Spleen (tissue), 11 donors: Measurements from ENCODE around the gene EIF2A. TPM values are rescaled to one million over a fixed set of nuclear protein-coding genes. Genes with fewer than 3 reads are reported as not detected.

ENCODE experiments used
- DNase-seq: peaks from one replicate; pipeline ENCODE4 v3.0.0-alpha.2; 2020
- H3K27ac ChIP-seq, 8 donors: fragments of 200-600 bp; sonication (generic) in 7 of 8; 1 replicate in 4 of 8; 2 replicates in 4 of 8; pipeline versions ENCODE4 v1.5.0 to v1.8.0; 2016 to 2021; ENCODE audit warnings: inconsistent platforms in 4 of 8, mild to moderate bottlenecking in 4 of 8, moderate library complexity in 1 of 8
- H3K27me3 ChIP-seq, 7 donors: fragments of 200-600 bp; sonication (generic) in 6 of 7; replicated peaks in 1 of 7; 1 replicate in 4 of 7; 2 replicates in 3 of 7; pipeline versions ENCODE4 v1.5.0 to v1.8.0; 2016 to 2021; ENCODE audit warnings: inconsistent platforms in 3 of 7, mild to moderate bottlenecking in 1 of 7
- H3K36me3 ChIP-seq, 6 donors: fragments of 200-600 bp; sonication (generic) in 5 of 6; 1 replicate in 4 of 6; 2 replicates in 2 of 6; pipeline versions ENCODE4 v1.5.0 to v1.8.0; 2016 to 2021; ENCODE audit warnings: inconsistent platforms in 2 of 6
- H3K4me1 ChIP-seq, 6 donors: fragments of 200-600 bp; sonication (generic) in 5 of 6; 1 replicate in 3 of 6; 2 replicates in 3 of 6; pipeline versions ENCODE4 v1.5.0 to v1.8.0; 2016 to 2021; ENCODE audit warnings: inconsistent platforms in 3 of 6
- H3K4me3 ChIP-seq, 8 donors: fragments of 200-600 bp; sonication (generic) in 7 of 8; 1 replicate in 4 of 8; 2 replicates in 4 of 8; pipeline versions ENCODE4 v1.5.0 to v1.8.0; 2016 to 2021; ENCODE audit warnings: inconsistent platforms in 4 of 8, mild to moderate bottlenecking in 4 of 8, moderate library complexity in 2 of 8
- H3K9me3 ChIP-seq, 8 donors: fragments of 200-600 bp; sonication (generic) in 7 of 8; 1 replicate in 4 of 8; 2 replicates in 4 of 8; pipeline versions ENCODE4 v1.5.0 to v1.8.0; 2016 to 2021; ENCODE audit warnings: inconsistent platforms in 4 of 8
- CTCF ChIP-seq, 11 experiments: fragments of 200-600 bp in 7 of 11; fragments of 450-650 bp in 4 of 11; sonication (generic) in 4 of 11; IDR thresholded peaks in 8 of 11; conservative IDR thresholded peaks in 3 of 11; 1 replicate in 7 of 11; 2 replicates in 4 of 11; pipeline versions ENCODE4 v1.4.0 to v1.8.0; 2016 to 2021; ENCODE audit warnings: antibody characterized with exemption in 11 of 11, inconsistent platforms in 4 of 11, mild to moderate bottlenecking in 1 of 11
- POLR2A ChIP-seq, 3 donors: fragments of 450-650 bp; IDR thresholded peaks; one replicate each; pipeline ENCODE4 v1.5.1; 2017; ENCODE audit warnings: antibody characterized with exemption in 3 of 3, mild to moderate bottlenecking in 1 of 3
- POLR2AphosphoS5 ChIP-seq, 3 donors: sonication (generic); formaldehyde crosslinking; IDR thresholded peaks; one replicate each; pipeline ENCODE4 v1.5.1; 2017; ENCODE audit warnings: antibody characterized with exemption in 3 of 3
- WGBS, 5 donors: extraction: QIAGEN DNeasy Blood & Tissue Kit in 3 of 5; methylation state at CpG; one replicate each; pipeline versions ENCODE4 v1.1.5 to v1.1.7; 2013 to 2018; 5-methylcytosine and 5-hydroxymethylcytosine counted together
- intact Hi-C: fragments of 100-400 bp; cut with DNase I; formaldehyde crosslinking; loops from one replicate; pipeline ENCODE4 v1.15.0; 2023; ENCODE audit warnings: low total_unique reads
- polyA plus RNA-seq, 3 donors: library from polyadenylated mRNA; stranded (reverse); fragments of 200-250 nt; gene quantifications; one replicate each; pipeline ENCODE4 v1.2.1, GENCODE V29; 2013
- total RNA-seq, 7 donors: library from RNA; depleted of rRNA in 3 of 7; stranded (reverse); fragments of >200 nt in 3 of 7; fragmentation: NEBNext Ultra II Directional in 4 of 7; extraction: Animal tissue kit (Norgen Biotek cat#: 25700) in 4 of 7; gene quantifications; one replicate each; pipeline versions ENCODE4 v1.1.0 to v1.2.1, GENCODE V29; 2016 to 2021
- donor health status: healthy with polysubstance abuse.
- donor health status: DM: no; HTN: no; CAD: no; lungs with moderate emphysema.
- donor health status: DM: no; HTN: no; CAD: no.
- donor health status: Bipolar disorder and iron deficiency.
- donor health status: healthy.
- donor health status: DM: no; HTN: no; CAD: no.
- donor health status: DM: yes; HTN: yes; CAD: no.

EIF2A gene
- total and polyA plus RNA-seq, 10 donors = 53.7 to 149 (median 78.4) TPM

GRCh38 chr3:150543128-150543527 lies 3.5 kb upstream of the EIF2A start:
- Histone ChIP-seq H3K9me3 (no peaks in the 10 kb centered on the region), H3K36me3 (peaks cover 0 to 22% (median 4%) of the 10 kb centered on the region in 6 donors), H3K27me3 (no peaks in the 10 kb centered on the region), H3K27ac (peak overlapping the region in 2 of 8 donors; percentile 30 to 39), H3K4me3 (no peak overlapping the region), H3K4me1 (peaks cover 13 to 65% (median 51%) of the 10 kb centered on the region in 6 donors)
- WGBS, 5 donors = 86 to 96% (median 92%) methylated on average over 3 of the region's 3 CpGs
- no peak for TF ChIP-seq CTCF (IDR thresholded peaks at IDR 0.05 in 8 of 11, conservative IDR thresholded peaks at IDR 0.05 in 3 of 11)
- no peak for TF ChIP-seq POLR2A (IDR thresholded peaks at IDR 0.05)
- no peak for TF ChIP-seq POLR2AphosphoS5 (IDR thresholded peaks at IDR 0.05)
- no peak for DNase-seq
- intact Hi-C loops = no loop called here

DNA sequence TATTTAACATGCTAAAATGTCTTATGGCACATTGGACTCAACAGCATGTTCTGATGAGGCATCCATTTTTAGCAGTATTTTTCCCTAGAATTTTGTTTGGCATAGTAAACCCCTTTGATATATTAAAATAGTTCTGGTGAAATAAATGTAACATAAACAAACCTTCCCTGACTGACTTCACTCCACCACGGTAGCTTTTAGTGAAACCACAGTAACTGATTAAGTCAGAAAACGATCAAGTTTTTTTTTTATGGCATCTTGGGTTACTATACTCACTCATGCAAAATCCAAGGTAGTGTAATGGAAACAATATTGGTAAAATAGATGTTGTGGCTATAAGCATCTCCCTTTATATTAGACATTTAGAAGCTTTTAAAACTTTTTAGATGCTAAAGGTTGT lies 3.1 kb upstream of the EIF2A start:
- H3K4me1 ChIP-seq = peaks cover 16 to 69% (median 55%) of the 10 kb centered on the region in 6 donors
- H3K4me3 ChIP-seq = no peak overlapping the region
- intact Hi-C loops = no loop called here
- H3K27ac ChIP-seq = peak overlapping the region in 1 of 8 donors; percentile 30
- 61 to 77% (median 73%) methylated on average over 2 of the region's 2 CpGs for WGBS, 5 donors
- no peak for TF ChIP-seq CTCF (IDR thresholded peaks at IDR 0.05 in 8 of 11, conservative IDR thresholded peaks at IDR 0.05 in 3 of 11)
- TF ChIP-seq POLR2AphosphoS5 (IDR thresholded peaks at IDR 0.05) = no peak
- TF ChIP-seq POLR2A (IDR thresholded peaks at IDR 0.05) = no peak
- H3K36me3 ChIP-seq = peaks cover 0 to 22% (median 4%) of the 10 kb centered on the region in 6 donors
- H3K9me3 ChIP-seq = no peaks in the 10 kb centered on the region
- H3K27me3 ChIP-seq = no peaks in the 10 kb centered on the region
- DNase-seq = no peak

DNA sequence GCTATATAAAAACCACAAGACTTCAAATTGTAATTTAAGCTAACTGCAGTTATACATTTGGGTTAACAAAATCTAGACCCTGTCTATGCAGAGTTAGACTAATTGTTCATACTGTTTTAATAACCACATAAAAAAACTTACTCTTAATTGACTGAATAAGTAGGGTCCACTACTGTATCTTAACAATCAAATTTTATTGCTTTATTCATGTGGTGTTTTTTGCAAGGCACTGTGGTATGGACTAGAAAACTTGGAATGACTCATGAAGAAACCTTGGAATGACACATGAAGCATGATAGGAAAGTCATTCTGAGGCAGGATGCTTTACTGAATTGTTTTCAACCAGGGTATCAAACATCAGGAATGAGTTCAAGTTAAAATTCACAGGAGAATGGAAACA lies 2.5 kb upstream of the EIF2A start:
- Histone ChIP-seq H3K9me3 (no peaks in the 10 kb centered on the region), H3K4me1 (peaks cover 16 to 75% (median 60%) of the 10 kb centered on the region in 6 donors), H3K27ac (peak overlapping the region in 3 of 8 donors; percentile 3 to 99 (median 99)), H3K4me3 (peak overlapping the region in 1 of 8 donors; percentile 82), H3K27me3 (no peaks in the 10 kb centered on the region), H3K36me3 (peaks cover 0 to 23% (median 4%) of the 10 kb centered on the region in 6 donors)
- no peak for DNase-seq
- intact Hi-C loops = no loop called here
- TF ChIP-seq CTCF (IDR thresholded peaks at IDR 0.05 in 8 of 11, conservative IDR thresholded peaks at IDR 0.05 in 3 of 11) (no peak), POLR2AphosphoS5 (IDR thresholded peaks at IDR 0.05) (no peak), POLR2A (IDR thresholded peaks at IDR 0.05) (no peak)

- WGBS, 5 donors = 2 to 8% (median 4%) methylated on average over 1 of the region's 1 CpG
- TF ChIP-seq CTCF (IDR thresholded peaks at IDR 0.05 in 8 of 11, conservative IDR thresholded peaks at IDR 0.05 in 3 of 11) (no peak), POLR2A (IDR thresholded peaks at IDR 0.05) (no peak), POLR2AphosphoS5 (IDR thresholded peaks at IDR 0.05) (no peak)
- Histone ChIP-seq H3K9me3 (no peaks in the 10 kb centered on the region), H3K4me3 (peak overlapping the region; percentile 64 to 82 (median 76)), H3K36me3 (peaks cover 0 to 30% (median 4%) of the 10 kb centered on the region in 6 donors), H3K27ac (peak overlapping the region in 6 of 8 donors; percentile 3 to 100 (median 99)), H3K27me3 (no peaks in the 10 kb centered on the region), H3K4me1 (peaks cover 16 to 81% (median 60%) of the 10 kb centered on the region in 6 donors)
- no peak for DNase-seq
- intact Hi-C loops = no loop called here
Observed at GRCh38 chr3:150544726-150545125, 1.9 kb upstream of the EIF2A start.
